Measurements from ENCODE around the gene MAML3. TPM values are rescaled to one million over a fixed set of nuclear protein-coding genes. Genes with fewer than 3 reads are reported as not detected.
A peak's percentile ranks its signal among the peaks of the same experiment; 100 is the strongest.

MAML3 gene
- total and polyA plus RNA-seq, 2 experiments from 2014 or later: 4.1 to 11.2 TPM

DNA sequence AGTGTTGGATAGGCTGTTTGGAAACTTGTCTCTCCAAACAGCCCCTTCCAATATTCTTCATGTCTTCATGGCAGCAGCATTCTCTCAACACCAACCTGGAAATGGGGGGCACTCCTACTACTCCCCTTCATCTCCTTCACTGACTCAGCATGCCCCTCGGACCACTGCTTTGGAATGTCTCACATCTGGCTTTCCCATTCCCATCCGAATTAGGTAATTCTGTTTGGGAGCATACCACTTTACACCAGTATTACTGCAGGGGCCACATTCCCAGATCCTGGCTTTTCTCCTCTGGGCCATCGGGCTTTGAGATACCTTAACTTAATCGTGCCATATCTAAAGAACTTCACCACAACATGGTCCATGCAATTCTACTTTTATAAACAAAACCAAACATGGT lies 100.8 kb downstream of the MAML3 start:
- TF ChIP-seq, protein P1, sequence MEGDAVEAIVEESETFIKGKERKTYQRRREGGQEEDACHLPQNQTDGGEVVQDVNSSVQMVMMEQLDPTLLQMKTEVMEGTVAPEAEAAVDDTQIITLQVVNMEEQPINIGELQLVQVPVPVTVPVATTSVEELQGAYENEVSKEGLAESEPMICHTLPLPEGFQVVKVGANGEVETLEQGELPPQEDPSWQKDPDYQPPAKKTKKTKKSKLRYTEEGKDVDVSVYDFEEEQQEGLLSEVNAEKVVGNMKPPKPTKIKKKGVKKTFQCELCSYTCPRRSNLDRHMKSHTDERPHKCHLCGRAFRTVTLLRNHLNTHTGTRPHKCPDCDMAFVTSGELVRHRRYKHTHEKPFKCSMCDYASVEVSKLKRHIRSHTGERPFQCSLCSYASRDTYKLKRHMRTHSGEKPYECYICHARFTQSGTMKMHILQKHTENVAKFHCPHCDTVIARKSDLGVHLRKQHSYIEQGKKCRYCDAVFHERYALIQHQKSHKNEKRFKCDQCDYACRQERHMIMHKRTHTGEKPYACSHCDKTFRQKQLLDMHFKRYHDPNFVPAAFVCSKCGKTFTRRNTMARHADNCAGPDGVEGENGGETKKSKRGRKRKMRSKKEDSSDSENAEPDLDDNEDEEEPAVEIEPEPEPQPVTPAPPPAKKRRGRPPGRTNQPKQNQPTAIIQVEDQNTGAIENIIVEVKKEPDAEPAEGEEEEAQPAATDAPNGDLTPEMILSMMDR (IDR thresholded peaks at IDR 0.05; ENCODE audit: poor library complexity): no peak
- TF ChIP-seq EZH2 (IDR thresholded peaks at IDR 0.05; ENCODE audit: borderline replicate concordance): no peak
- TF ChIP-seq EZH2phosphoT487 (IDR thresholded peaks at IDR 0.05; ENCODE audit: low read depth, severe bottlenecking, unreplicated experiment): no peak
- no peak for DNase-seq (ENCODE audit: low spot score)
- WGBS (ENCODE audit: low lambda C conversion rate, missing lambda C conversion rate): 76% methylated on average over 4 of the region's 4 CpGs
- H3K9me3 ChIP-seq (ENCODE audit: low read depth): no peaks in the 10 kb centered on the region
- no peaks in the 10 kb centered on the region for H3K9me2 ChIP-seq (replicated peaks; ENCODE audit: insufficient read depth)
- H3K4me1 ChIP-seq (ENCODE audit: insufficient read depth): peaks cover 7% of the 10 kb centered on the region
- H3K4me2 ChIP-seq: no peak overlapping the region
- H3K27me3 ChIP-seq: no peaks in the 10 kb centered on the region
- no peaks in the 10 kb centered on the region for H4K20me1 ChIP-seq (ENCODE audit: insufficient read depth, poor library complexity, severe bottlenecking)
- no peaks in the 10 kb centered on the region for H3K36me3 ChIP-seq (replicated peaks; ENCODE audit: insufficient read depth, low read depth)
- H3K27ac ChIP-seq: no peak overlapping the region
- H3K4me3 ChIP-seq: no peak overlapping the region
- H3K79me2 ChIP-seq: peaks cover 70% of the 10 kb centered on the region
- H2AFZ ChIP-seq: no peak overlapping the region

DNA sequence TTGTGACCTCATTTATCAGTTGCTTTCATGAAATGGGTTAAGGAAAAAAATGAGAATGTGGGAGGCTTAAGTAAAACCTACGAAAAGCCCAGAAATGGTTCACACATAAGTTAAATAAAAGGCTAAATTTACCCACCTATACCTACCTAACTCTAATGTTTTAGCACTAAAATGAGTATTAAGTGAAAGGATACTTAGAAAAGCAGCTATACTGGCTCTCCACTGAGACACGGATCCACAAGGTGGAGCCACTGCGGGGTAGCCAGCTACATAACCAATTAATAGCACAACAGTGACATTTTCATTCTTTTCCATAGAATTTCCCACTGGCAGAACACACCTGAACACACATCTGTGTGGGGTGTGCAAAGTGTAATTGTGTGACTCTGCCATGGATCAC lies 101.9 kb downstream of the MAML3 start:
- Histone ChIP-seq H3K79me2 (peaks cover 68% of the 10 kb centered on the region), H2AFZ (no peak overlapping the region), H3K27me3 (no peaks in the 10 kb centered on the region), H4K20me1 (ENCODE audit: insufficient read depth, poor library complexity, severe bottlenecking) (no peaks in the 10 kb centered on the region), H3K36me3 (replicated peaks; ENCODE audit: insufficient read depth, low read depth) (no peaks in the 10 kb centered on the region), H3K9me2 (replicated peaks; ENCODE audit: insufficient read depth) (no peaks in the 10 kb centered on the region), H3K4me2 (no peak overlapping the region), H3K4me3 (no peak overlapping the region), H3K4me1 (ENCODE audit: insufficient read depth) (peaks cover 11% of the 10 kb centered on the region), H3K27ac (no peak overlapping the region), H3K9me3 (ENCODE audit: low read depth) (no peaks in the 10 kb centered on the region)
- peak; percentile 52 for DNase-seq (ENCODE audit: low spot score)
- WGBS (ENCODE audit: low lambda C conversion rate, missing lambda C conversion rate): 60% methylated on average over 3 of the region's 3 CpGs
- TF ChIP-seq, protein P1 (IDR thresholded peaks at IDR 0.05; ENCODE audit: poor library complexity): peak; percentile 57
- TF ChIP-seq EZH2 (IDR thresholded peaks at IDR 0.05; ENCODE audit: borderline replicate concordance) (no peak), EZH2phosphoT487 (IDR thresholded peaks at IDR 0.05; ENCODE audit: low read depth, severe bottlenecking, unreplicated experiment) (no peak)

GRCh38 chr4:140049849-140050637 lies 103.9 kb downstream of the MAML3 start:
- peaks cover 11% of the 10 kb centered on the region for H3K4me1 ChIP-seq (ENCODE audit: insufficient read depth)
- no peaks in the 10 kb centered on the region for H3K27me3 ChIP-seq
- H3K79me2 ChIP-seq: peaks cover 69% of the 10 kb centered on the region
- no peaks in the 10 kb centered on the region for H3K36me3 ChIP-seq (replicated peaks; ENCODE audit: insufficient read depth, low read depth)
- no peak for TF ChIP-seq EZH2phosphoT487 (IDR thresholded peaks at IDR 0.05; ENCODE audit: low read depth, severe bottlenecking, unreplicated experiment)
- TF ChIP-seq, protein P1 (IDR thresholded peaks at IDR 0.05; ENCODE audit: poor library complexity): peak; percentile 33
- no peak for TF ChIP-seq EZH2 (IDR thresholded peaks at IDR 0.05; ENCODE audit: borderline replicate concordance)
- peak overlapping the region; percentile 86 for H3K27ac ChIP-seq
- no peaks in the 10 kb centered on the region for H4K20me1 ChIP-seq (ENCODE audit: insufficient read depth, poor library complexity, severe bottlenecking)
- no peak overlapping the region for H3K4me3 ChIP-seq
- peak overlapping the region; percentile 77 for H3K4me2 ChIP-seq
- 56% methylated on average over 8 of the region's 8 CpGs for WGBS (ENCODE audit: low lambda C conversion rate, missing lambda C conversion rate)
- H3K9me2 ChIP-seq (replicated peaks; ENCODE audit: insufficient read depth): no peaks in the 10 kb centered on the region
- peak overlapping the region; percentile 64 for H2AFZ ChIP-seq
- H3K9me3 ChIP-seq (ENCODE audit: low read depth): no peaks in the 10 kb centered on the region
- no peak for DNase-seq (ENCODE audit: low spot score)

Data from hepatocyte (in vitro differentiated cells).